DND-41 (cell line): ENCODE measurements around the gene MAP6.

Experiments
- ATAC-seq: fragments of 200-7000 bp; cut with Tn5 transposase; 3 replicates; pipeline ENCODE4 v1.9.1; 2021; ENCODE audit warnings: low read depth; ENCODE audit not compliant: insufficient read depth
- DNase-seq: peaks from one replicate; pipeline ENCODE4 v3.0.0-alpha.2; 2020
- H2AFZ ChIP-seq: 2 replicates; pipeline ENCODE4 v1.6.0; 2012; ENCODE audit warnings: low read depth, low read length
- H3K27ac ChIP-seq: 2 replicates; pipeline ENCODE4 v1.5.1; 2012; ENCODE audit warnings: low read length, inconsistent platforms
- H3K27me3 ChIP-seq: fragments of 200-600 bp; sonication (generic); 2 replicates; pipeline ENCODE4 v1.6.0; 2012; ENCODE audit warnings: low read length, mild to moderate bottlenecking, inconsistent platforms; ENCODE audit not compliant: insufficient read depth, poor library complexity
- H3K36me3 ChIP-seq: 2 replicates; pipeline ENCODE4 v1.5.1; 2012; ENCODE audit warnings: low read length, inconsistent platforms; ENCODE audit not compliant: insufficient read depth
- H3K4me1 ChIP-seq: 2 replicates; pipeline ENCODE4 v1.5.1; 2012; ENCODE audit warnings: mild to moderate bottlenecking, low read length; ENCODE audit not compliant: insufficient read depth
- H3K4me2 ChIP-seq: 2 replicates; pipeline ENCODE4 v1.6.0; 2012; ENCODE audit warnings: mild to moderate bottlenecking, moderate library complexity, low read length, inconsistent platforms; ENCODE audit not compliant: insufficient read depth
- H3K4me3 ChIP-seq, 2 experiments: fragments of 200-600 bp in 1 of 2; shearing (Covaris generic) in 1 of 2; 2 replicates each; pipeline ENCODE4 v1.5.1; 2012 to 2016; ENCODE audit warnings: inconsistent platforms in 2 of 2, low read length in 2 of 2, mild to moderate bottlenecking in 2 of 2, low read depth in 1 of 2, moderate library complexity in 1 of 2
- H3K79me2 ChIP-seq: 2 replicates; pipeline ENCODE4 v1.6.0; 2012; ENCODE audit warnings: low read length, inconsistent platforms; ENCODE audit not compliant: insufficient read depth
- H3K9ac ChIP-seq: 2 replicates; pipeline ENCODE4 v1.6.0; 2012; ENCODE audit warnings: low read depth, mild to moderate bottlenecking, inconsistent platforms, low read length, moderate library complexity
- H3K9me3 ChIP-seq: 2 replicates; pipeline ENCODE4 v1.5.1; 2012; ENCODE audit warnings: low read length, moderate library complexity, mild to moderate bottlenecking, inconsistent platforms; ENCODE audit not compliant: insufficient read depth, severe bottlenecking
- H4K20me1 ChIP-seq: 2 replicates; pipeline ENCODE4 v1.6.0; 2012; ENCODE audit warnings: low read length; ENCODE audit not compliant: insufficient read depth
- CTCF ChIP-seq: IDR thresholded peaks from 2 replicates; pipeline ENCODE4 v1.5.1; 2012; ENCODE audit warnings: borderline replicate concordance, low read length, moderate library complexity, mild to moderate bottlenecking; ENCODE audit not compliant: poor library complexity, severe bottlenecking; ENCODE audit errors: extremely low read depth
- EZH2 ChIP-seq: IDR thresholded peaks from 3 replicates; pipeline ENCODE4 v1.6.1; 2012; ENCODE audit warnings: borderline replicate concordance, low read depth, mild to moderate bottlenecking, moderate library complexity, low read length, inconsistent platforms; ENCODE audit not compliant: severe bottlenecking

Gene MAP6

DNA sequence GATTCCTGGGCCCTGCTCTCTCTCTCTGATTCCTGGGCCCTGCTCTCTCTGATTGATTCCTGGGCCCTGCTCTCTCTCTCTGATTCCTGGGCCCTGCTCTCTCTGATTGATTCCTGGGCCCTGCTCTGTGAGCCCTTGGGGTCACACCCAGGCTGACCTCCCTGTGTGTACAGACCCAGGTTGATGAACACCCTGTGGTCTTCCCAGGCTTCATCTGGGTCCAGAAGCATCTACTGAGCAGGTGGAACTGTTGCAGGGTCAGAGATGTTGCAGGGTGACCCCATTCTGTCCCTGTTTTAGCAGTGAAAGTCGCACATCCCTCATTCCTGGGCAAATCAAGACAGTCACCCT is 126.8 kb downstream of the MAP6 start:
- DNase-seq = no peak
- TF ChIP-seq CTCF (no peak), EZH2 (no peak)
- H3K27me3 ChIP-seq = peaks cover 9% of the 10 kb centered on the region
- H3K4me2 ChIP-seq = no peak overlapping the region
- H3K4me1 ChIP-seq = no peaks in the 10 kb centered on the region
- H3K9ac ChIP-seq = no peak overlapping the region
- no peaks in the 10 kb centered on the region for H3K79me2 ChIP-seq
- no peaks in the 10 kb centered on the region; the same call in 1 of the 2 replicates for H4K20me1 ChIP-seq
- no peaks in the 10 kb centered on the region for H3K9me3 ChIP-seq
- H3K36me3 ChIP-seq = no peaks in the 10 kb centered on the region
- H3K27ac ChIP-seq = no peak overlapping the region
- no peak overlapping the region for H3K4me3 ChIP-seq
- no peak for ATAC-seq
- no peak overlapping the region for H2AFZ ChIP-seq

- no peak for TF ChIP-seq CTCF
- no peak for TF ChIP-seq EZH2
- no peaks in the 10 kb centered on the region; the same call in 1 of the 2 replicates for H4K20me1 ChIP-seq
- H3K79me2 ChIP-seq = no peaks in the 10 kb centered on the region
- no peak overlapping the region for H3K4me2 ChIP-seq
- H3K27ac ChIP-seq = no peak overlapping the region
- no peaks in the 10 kb centered on the region for H3K36me3 ChIP-seq
- no peak overlapping the region for H3K9ac ChIP-seq
- no peaks in the 10 kb centered on the region for H3K4me1 ChIP-seq
- no peak overlapping the region for H2AFZ ChIP-seq
- H3K9me3 ChIP-seq = no peaks in the 10 kb centered on the region
- no peak for DNase-seq
- ATAC-seq = no peak
- H3K4me3 ChIP-seq = no peak overlapping the region
- peaks cover 9% of the 10 kb centered on the region for H3K27me3 ChIP-seq
Observed at GRCh38 chr11:75541193-75542087, 127.4 kb downstream of the MAP6 start.

- no peak overlapping the region for H3K9ac ChIP-seq
- H4K20me1 ChIP-seq = no peaks in the 10 kb centered on the region; the same call in 1 of the 2 replicates
- H3K27ac ChIP-seq = no peak overlapping the region
- no peaks in the 10 kb centered on the region for H3K36me3 ChIP-seq
- DNase-seq (no peak), ATAC-seq (no peak)
- H3K27me3 ChIP-seq = peaks cover 8% of the 10 kb centered on the region
- H3K9me3 ChIP-seq = no peaks in the 10 kb centered on the region
- H3K4me2 ChIP-seq = no peak overlapping the region
- H3K4me3 ChIP-seq = no peak overlapping the region
- no peak for TF ChIP-seq CTCF
- H3K79me2 ChIP-seq = no peaks in the 10 kb centered on the region
- H2AFZ ChIP-seq = no peak overlapping the region
- H3K4me1 ChIP-seq = no peaks in the 10 kb centered on the region
Observed at GRCh38 chr11:75539459-75540334, 129.1 kb downstream of the MAP6 start.
